T-helper 1 cell treated with Interleukin-12 subunit alpha and Interleukin-12 subunit beta and Interleukin-4 antibody, amounts not matched to agents 30 μg/mL and 1 μg/mL, for 36 hours (primary cell): ENCODE data around the gene CASK.

Experiments
- H3K27ac Mint-ChIP-seq: one replicate; pipeline ENCODE4 v1.8.0; 2021; ENCODE audit warnings: mild to moderate bottlenecking, mixed read lengths
- H3K27me3 Mint-ChIP-seq: one replicate; pipeline ENCODE4 v1.8.0; 2021; ENCODE audit warnings: low read depth, mixed read lengths
- H3K36me3 Mint-ChIP-seq: one replicate; pipeline ENCODE4 v1.8.0; 2021; ENCODE audit warnings: low read depth, mixed read lengths
- H3K4me1 Mint-ChIP-seq: one replicate; pipeline ENCODE4 v1.8.0; 2021; ENCODE audit warnings: low read depth, mixed read lengths
- H3K4me3 Mint-ChIP-seq: one replicate; pipeline ENCODE4 v1.8.0; 2021; ENCODE audit warnings: mild to moderate bottlenecking, moderate library complexity, mixed read lengths
- H3K9me3 Mint-ChIP-seq: one replicate; pipeline ENCODE4 v1.8.0; 2021; ENCODE audit warnings: mixed read lengths

The CASK gene, protein sequence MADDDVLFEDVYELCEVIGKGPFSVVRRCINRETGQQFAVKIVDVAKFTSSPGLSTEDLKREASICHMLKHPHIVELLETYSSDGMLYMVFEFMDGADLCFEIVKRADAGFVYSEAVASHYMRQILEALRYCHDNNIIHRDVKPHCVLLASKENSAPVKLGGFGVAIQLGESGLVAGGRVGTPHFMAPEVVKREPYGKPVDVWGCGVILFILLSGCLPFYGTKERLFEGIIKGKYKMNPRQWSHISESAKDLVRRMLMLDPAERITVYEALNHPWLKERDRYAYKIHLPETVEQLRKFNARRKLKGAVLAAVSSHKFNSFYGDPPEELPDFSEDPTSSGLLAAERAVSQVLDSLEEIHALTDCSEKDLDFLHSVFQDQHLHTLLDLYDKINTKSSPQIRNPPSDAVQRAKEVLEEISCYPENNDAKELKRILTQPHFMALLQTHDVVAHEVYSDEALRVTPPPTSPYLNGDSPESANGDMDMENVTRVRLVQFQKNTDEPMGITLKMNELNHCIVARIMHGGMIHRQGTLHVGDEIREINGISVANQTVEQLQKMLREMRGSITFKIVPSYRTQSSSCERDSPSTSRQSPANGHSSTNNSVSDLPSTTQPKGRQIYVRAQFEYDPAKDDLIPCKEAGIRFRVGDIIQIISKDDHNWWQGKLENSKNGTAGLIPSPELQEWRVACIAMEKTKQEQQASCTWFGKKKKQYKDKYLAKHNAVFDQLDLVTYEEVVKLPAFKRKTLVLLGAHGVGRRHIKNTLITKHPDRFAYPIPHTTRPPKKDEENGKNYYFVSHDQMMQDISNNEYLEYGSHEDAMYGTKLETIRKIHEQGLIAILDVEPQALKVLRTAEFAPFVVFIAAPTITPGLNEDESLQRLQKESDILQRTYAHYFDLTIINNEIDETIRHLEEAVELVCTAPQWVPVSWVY

DNA sequence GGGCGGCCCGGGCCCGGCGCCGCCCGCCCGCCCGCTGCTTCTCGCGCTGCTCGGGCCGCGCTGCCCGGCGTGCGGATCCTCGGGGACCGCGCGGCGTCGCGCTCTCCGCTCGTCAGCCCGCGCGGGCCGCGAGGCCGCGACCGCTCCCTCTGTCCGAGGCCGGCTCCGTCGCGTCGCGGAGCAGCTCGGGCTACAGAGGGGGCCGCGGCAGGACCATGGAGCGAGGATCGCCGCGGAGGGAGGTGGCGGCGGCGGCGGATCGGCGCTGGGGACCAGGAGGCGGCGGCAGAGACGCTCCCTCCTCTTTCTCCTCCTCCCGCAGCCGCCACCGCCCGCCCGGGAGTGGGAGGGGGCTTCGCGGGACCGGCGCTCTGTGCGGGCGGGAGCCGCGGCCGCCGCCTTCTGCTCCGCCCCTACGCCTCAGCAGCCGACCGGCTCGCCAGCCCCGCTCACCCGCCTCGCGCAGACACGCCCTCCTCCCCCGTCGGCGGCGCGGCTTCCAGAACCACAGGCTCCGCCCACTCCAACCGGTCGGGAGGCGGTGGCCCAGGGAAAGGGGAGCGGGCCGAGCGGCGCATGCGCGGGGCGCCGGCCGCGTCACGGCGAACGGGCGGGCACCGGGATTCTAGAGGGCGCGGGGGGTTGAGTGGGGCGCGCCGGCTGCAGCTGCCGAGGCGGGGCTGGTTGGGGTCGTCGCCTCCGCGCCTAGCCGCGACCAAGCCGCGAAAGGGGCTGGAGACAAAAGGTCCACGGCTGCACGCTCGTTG, at the start of gene CASK:
Gene CASK (minus strand): TSS at position 344 of the 767 bp plus-strand sequence. CDS start 566 bp downstream, outside the sequence.
- Mint-ChIP-seq H3K4me1 (peaks cover 21% of the 10 kb centered on the region), H3K27ac (peak within 1 kb of the TSS; percentile 94), H3K4me3 (peak within 1 kb of the TSS; percentile 93), H3K36me3 (peaks cover 2% of the 10 kb centered on the region), H3K9me3 (no peaks in the 10 kb centered on the region), H3K27me3 (no peaks in the 10 kb centered on the region)

DNA sequence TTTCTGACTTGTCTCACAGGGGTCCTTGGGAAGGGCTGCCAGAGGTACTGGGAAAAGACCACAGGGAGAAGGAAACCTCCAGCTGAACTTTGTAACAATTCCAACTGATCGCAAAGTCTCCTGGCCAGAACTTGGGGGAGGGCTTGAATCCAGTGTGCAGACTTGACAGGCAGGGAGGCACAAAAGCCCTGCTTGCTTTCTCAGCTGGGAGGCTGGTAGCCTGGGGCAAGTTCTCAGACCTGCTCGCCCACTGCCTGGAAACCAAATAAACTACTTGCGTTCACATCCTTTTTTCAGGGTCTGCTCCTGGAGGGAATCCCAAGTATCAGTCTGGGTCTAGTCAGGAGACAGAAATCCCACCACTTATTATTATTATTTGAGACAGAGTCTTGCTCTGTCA, 48.0 kb upstream of the CASK start:
- H3K27ac Mint-ChIP-seq, result no peak overlapping the region
- no peaks in the 10 kb centered on the region for H3K36me3 Mint-ChIP-seq
- H3K9me3 Mint-ChIP-seq, result peaks cover 18% of the 10 kb centered on the region
- no peaks in the 10 kb centered on the region for H3K27me3 Mint-ChIP-seq
- no peaks in the 10 kb centered on the region for H3K4me1 Mint-ChIP-seq
- H3K4me3 Mint-ChIP-seq, result no peak overlapping the region

DNA sequence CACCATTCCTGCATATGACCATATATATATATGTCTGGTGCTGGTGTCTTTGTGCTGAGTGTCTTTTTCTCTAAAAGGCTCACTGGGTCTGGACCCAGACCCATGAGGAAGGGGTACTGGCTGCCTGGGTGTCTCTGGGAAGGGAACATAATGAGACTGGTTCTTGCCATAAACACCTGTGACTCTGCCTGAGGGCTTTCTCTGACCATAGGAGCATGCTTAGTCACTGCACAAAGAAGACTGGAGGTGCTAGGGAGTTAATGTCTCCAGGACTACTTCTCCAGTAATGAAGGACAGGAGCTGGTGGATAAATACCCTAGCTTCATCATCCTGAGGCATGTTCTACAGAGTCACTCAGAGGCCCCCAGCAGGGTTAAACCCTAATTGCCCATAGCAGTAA, 47.1 kb upstream of the CASK start:
- Mint-ChIP-seq H3K4me3 (no peak overlapping the region), H3K4me1 (no peaks in the 10 kb centered on the region), H3K27me3 (no peaks in the 10 kb centered on the region), H3K9me3 (peaks cover 18% of the 10 kb centered on the region), H3K27ac (no peak overlapping the region), H3K36me3 (no peaks in the 10 kb centered on the region)

DNA sequence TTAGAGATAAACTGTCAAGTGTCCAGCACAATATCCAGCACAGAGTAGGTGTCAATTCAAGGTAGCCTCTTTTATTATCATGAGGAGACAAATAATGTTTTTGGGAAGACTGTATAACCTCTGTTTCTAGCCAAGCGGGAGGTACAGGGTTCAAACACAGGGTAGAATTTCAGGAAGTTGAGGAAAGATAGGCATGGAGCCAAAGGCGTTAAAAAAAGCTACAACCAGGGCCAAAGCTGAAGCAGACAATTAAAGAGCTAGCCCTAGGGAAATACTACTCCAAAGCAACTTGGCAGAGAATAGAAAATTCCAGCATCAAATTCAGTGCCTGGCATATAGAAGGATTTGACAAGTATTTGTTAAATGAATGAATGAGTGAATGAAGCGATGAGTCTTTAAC, 40.0 kb upstream of the CASK start:
- H3K36me3 Mint-ChIP-seq, result no peaks in the 10 kb centered on the region
- H3K4me3 Mint-ChIP-seq, result no peak overlapping the region
- H3K27me3 Mint-ChIP-seq, result no peaks in the 10 kb centered on the region
- no peaks in the 10 kb centered on the region for H3K9me3 Mint-ChIP-seq
- no peak overlapping the region for H3K27ac Mint-ChIP-seq
- H3K4me1 Mint-ChIP-seq, result peaks cover 5% of the 10 kb centered on the region

DNA sequence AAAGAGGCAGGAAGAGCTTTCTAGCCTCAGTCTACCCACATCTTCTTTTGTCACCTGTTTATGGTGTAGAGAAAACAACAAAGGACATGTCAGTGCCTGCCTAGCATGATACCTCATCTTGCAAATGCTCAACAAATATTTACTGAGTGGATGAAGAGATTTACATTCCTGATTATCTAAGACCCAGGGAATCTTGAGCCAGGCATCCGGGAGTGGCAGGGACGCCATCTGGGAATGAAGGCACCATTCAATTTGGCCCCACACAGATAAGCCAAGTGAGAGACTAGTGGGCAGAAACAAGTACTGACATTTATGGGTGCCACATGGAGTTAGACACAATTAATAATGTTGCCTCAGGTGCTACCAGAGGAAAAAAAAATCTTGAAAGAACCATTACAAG, 36.8 kb upstream of the CASK start:
- H3K27ac Mint-ChIP-seq, result no peak overlapping the region
- H3K9me3 Mint-ChIP-seq, result no peaks in the 10 kb centered on the region
- no peak overlapping the region for H3K4me3 Mint-ChIP-seq
- H3K27me3 Mint-ChIP-seq, result no peaks in the 10 kb centered on the region
- no peaks in the 10 kb centered on the region for H3K36me3 Mint-ChIP-seq
- H3K4me1 Mint-ChIP-seq, result peaks cover 5% of the 10 kb centered on the region

DNA sequence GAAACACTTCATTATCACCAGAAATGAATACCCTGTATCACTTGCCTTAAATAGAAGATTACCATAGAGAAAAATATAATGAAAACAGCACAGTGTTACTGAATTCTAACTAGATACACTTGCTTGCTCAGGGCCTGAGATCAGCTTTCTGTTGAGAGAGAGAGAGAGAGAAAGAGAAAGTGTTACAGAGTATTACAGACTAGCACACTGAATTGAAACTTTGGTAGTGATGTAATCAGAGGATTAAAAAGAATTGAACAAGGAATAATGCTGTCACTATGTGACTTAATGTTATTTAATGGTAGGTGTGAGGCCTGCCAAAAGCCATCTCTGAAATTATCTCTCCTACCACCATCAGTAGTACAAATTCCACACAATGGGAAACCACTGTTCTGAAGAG, 35.5 kb upstream of the CASK start:
- H3K4me1 Mint-ChIP-seq, result peaks cover 5% of the 10 kb centered on the region
- H3K27me3 Mint-ChIP-seq, result no peaks in the 10 kb centered on the region
- no peak overlapping the region for H3K27ac Mint-ChIP-seq

DNA sequence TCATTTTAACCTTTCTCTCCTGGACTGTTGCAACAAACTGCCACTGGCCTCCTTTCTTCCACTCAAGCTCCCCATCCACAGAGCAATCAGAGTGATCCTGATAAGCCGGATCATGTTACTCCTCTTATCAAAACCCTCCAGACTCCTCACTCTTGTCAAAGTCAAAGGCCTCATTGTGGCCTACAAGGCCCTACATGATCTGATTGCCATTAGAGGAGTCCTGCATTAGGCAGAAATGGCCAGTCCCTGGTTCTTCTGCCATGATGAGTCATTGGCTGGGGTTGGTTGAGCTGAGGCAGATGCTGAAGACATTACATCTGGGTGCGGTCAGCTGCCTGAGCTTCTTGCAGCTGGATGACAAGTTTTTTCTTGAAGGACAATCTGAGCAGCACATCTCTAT, 32.7 kb upstream of the CASK start:
- no peak overlapping the region for H3K4me3 Mint-ChIP-seq
- no peaks in the 10 kb centered on the region for H3K27me3 Mint-ChIP-seq

More for the DNA sequence above, 35.5 kb upstream of the CASK start:
- no peak overlapping the region for H3K4me3 Mint-ChIP-seq
- H3K36me3 Mint-ChIP-seq, result no peaks in the 10 kb centered on the region
- H3K9me3 Mint-ChIP-seq, result no peaks in the 10 kb centered on the region

DNA sequence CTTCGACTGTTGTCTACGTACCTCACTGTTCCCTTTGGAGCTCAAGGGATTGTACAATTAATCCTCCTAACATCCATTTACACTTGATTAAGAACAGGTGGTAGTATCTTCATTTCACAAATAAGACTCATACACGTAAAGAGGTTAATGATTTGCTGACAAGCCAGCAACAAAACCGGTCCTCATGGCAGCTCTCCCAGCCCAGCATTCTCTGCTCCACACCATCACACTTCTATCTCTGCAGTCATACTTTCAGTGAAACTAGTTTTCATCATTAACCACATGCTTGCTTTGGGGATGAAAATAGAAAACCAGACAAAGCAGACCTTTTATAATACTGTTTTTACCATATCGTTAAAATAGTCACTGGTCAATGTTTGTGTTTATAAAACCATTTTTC, 28.7 kb upstream of the CASK start:
- Mint-ChIP-seq H3K36me3 (no peaks in the 10 kb centered on the region), H3K9me3 (no peaks in the 10 kb centered on the region), H3K27ac (no peak overlapping the region), H3K4me1 (no peaks in the 10 kb centered on the region), H3K4me3 (no peak overlapping the region), H3K27me3 (no peaks in the 10 kb centered on the region)

More for the DNA sequence above, 32.7 kb upstream of the CASK start:
- Mint-ChIP-seq H3K9me3 (no peaks in the 10 kb centered on the region), H3K36me3 (no peaks in the 10 kb centered on the region), H3K4me1 (peaks cover 5% of the 10 kb centered on the region), H3K27ac (no peak overlapping the region)

DNA sequence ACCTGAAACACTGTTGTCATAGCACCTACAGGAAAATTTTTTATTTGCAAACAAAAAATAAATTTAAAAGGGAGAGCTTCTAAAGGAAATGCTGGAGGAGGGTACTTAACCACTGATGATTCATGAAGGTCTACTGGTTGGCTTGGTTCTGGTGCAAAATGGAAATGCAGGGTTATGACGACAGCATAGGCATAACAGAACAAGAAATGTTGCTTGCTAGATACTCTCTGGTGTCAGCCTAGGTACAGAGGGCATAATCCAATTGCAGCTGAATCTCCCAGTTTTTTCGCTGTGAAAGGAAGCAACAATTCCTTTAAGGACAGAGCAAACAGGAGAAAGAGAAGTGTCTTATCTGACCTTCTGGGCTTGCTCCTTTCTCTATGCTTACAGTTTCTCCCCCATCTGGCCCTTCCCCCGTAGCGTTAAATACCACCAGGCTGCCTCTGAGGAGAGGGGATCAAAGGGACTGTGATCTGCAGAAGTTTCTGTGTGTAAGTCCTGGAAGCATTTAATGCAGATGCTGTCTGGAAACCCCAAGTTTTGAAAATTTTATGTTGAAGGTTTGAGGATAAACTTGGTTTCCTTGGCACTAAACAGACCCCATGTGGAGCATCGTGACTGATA, 23.7 kb upstream of the CASK start:
- peaks cover 5% of the 10 kb centered on the region for H3K27me3 Mint-ChIP-seq
- H3K27ac Mint-ChIP-seq, result no peak overlapping the region
- no peaks in the 10 kb centered on the region for H3K9me3 Mint-ChIP-seq
- no peaks in the 10 kb centered on the region for H3K4me1 Mint-ChIP-seq
- H3K36me3 Mint-ChIP-seq, result no peaks in the 10 kb centered on the region
- H3K4me3 Mint-ChIP-seq, result no peak overlapping the region

DNA sequence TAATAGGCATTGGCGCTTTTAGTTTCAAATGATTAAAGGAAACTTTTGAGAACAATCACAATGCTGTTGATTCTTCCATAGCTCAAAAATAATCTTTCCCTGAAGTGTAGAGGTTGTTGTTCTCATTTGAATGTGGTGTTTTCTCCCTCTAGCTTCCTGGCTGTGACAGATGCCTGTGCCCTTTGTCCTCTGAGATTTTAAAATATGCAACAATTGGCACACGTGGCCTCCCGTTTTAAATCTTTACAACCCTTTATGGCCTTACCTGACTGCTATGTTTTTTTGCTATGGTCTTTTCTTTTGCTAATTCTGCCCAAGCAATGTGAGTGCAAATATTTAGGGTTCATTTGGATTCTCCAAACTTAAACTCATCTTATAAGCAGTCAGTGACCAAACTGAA, 22.9 kb upstream of the CASK start:
- H3K27ac Mint-ChIP-seq, result no peak overlapping the region
- H3K36me3 Mint-ChIP-seq, result no peaks in the 10 kb centered on the region
- H3K9me3 Mint-ChIP-seq, result no peaks in the 10 kb centered on the region
- no peaks in the 10 kb centered on the region for H3K4me1 Mint-ChIP-seq
- peaks cover 10% of the 10 kb centered on the region for H3K27me3 Mint-ChIP-seq
- H3K4me3 Mint-ChIP-seq, result no peak overlapping the region

DNA sequence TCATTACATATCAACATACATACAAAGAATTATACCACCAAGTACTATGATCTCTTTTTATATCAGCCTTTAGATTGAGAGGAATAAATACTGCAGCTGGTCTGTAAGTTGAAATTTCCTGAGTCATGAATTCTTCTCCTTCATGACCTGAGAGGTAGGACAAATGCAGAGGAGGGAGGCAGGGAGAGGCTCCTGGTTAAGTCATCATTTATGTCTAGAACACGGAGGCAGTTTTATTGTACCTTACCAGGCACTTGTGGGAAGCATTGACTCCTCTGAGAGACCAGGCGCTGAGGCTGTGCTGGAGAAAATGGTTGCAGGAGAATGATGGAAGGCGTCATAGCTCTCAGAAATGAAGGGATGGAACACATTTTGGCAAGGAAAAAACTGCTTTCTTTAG, 12.5 kb upstream of the CASK start:
- Mint-ChIP-seq H3K27me3 (no peaks in the 10 kb centered on the region), H3K36me3 (no peaks in the 10 kb centered on the region), H3K9me3 (peaks cover 7% of the 10 kb centered on the region), H3K4me1 (peaks cover 3% of the 10 kb centered on the region), H3K27ac (no peak overlapping the region), H3K4me3 (no peak overlapping the region)

DNA sequence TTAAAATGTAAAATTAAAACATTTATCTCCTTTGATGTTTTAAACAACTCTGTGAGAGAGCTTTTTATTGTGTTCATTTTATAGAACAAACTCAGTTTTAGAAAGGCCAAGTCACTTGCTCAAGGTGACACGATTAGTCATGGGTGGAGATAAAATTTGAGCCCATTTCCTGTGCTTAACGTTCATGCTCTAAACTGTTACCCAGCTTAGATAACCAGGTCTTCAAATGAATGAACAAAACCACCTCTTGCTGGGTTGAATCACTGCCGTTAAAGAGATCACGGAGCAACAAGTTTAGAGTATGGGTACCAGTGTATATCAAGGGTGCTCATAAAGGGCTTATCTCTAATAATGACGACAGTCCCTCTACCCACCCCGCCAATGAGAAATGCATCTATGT, 10.2 kb upstream of the CASK start:
- H3K9me3 Mint-ChIP-seq, result peaks cover 7% of the 10 kb centered on the region
- H3K36me3 Mint-ChIP-seq, result no peaks in the 10 kb centered on the region
- no peak overlapping the region for H3K27ac Mint-ChIP-seq
- no peak overlapping the region for H3K4me3 Mint-ChIP-seq
- H3K27me3 Mint-ChIP-seq, result peaks cover 7% of the 10 kb centered on the region
- peaks cover 3% of the 10 kb centered on the region for H3K4me1 Mint-ChIP-seq

DNA sequence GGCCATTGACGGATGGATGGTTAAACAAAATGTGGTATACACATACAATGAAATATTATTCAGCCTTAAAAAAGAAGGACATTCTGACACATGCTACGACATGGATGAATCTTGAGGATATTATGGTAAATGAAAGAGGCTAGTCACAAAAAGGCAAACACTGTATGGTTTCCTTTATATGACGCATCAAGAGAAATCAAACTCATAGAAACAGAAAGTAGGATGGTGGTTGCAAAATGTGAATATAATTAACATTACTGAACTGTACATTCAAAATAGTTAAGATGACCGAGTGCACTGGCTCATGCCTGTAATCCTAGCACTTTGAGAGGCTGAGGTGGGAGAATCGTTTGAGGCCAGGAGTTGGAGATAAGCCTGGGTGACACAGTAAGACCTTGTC, 9.5 kb upstream of the CASK start:
- Mint-ChIP-seq H3K27me3 (peaks cover 7% of the 10 kb centered on the region), H3K27ac (no peak overlapping the region), H3K9me3 (peaks cover 7% of the 10 kb centered on the region), H3K36me3 (no peaks in the 10 kb centered on the region), H3K4me3 (no peak overlapping the region), H3K4me1 (peaks cover 3% of the 10 kb centered on the region)

DNA sequence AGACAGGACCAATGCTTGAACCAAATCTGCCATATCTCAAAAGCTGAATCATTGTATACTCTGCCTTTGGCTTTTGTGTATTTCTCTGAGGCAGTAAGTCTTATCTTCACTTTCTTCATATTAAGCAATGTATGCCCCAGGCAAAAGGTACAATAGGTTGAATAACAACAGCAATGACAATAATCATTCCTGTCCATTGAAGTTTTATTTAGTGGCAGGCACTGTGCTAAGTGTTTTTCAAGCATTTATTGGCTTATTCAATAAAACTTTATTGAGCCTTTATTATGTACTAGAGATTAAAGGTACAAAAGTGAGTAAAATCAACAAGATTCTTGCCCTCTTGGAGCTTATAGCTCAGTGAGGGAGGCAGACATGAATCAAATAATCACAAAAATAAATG, 8.2 kb upstream of the CASK start:
- no peak overlapping the region for H3K4me3 Mint-ChIP-seq
- no peaks in the 10 kb centered on the region for H3K36me3 Mint-ChIP-seq
- no peak overlapping the region for H3K27ac Mint-ChIP-seq
- peaks cover 7% of the 10 kb centered on the region for H3K27me3 Mint-ChIP-seq
- H3K9me3 Mint-ChIP-seq, result peaks cover 7% of the 10 kb centered on the region
- H3K4me1 Mint-ChIP-seq, result peaks cover 3% of the 10 kb centered on the region
